ENCODE measurements around the gene ATL3. TPM values are rescaled to one million over a fixed set of nuclear protein-coding genes. Genes with fewer than 3 reads are reported as not detected.
"Not testable (repeated sequence)": the region's sequence is repeated elsewhere in the genome, so short reads cannot be mapped to it uniquely, and the experiment has no call there.

Gene ATL3
- polyA plus RNA-seq, 1 donor: 20.9 TPM

DNA sequence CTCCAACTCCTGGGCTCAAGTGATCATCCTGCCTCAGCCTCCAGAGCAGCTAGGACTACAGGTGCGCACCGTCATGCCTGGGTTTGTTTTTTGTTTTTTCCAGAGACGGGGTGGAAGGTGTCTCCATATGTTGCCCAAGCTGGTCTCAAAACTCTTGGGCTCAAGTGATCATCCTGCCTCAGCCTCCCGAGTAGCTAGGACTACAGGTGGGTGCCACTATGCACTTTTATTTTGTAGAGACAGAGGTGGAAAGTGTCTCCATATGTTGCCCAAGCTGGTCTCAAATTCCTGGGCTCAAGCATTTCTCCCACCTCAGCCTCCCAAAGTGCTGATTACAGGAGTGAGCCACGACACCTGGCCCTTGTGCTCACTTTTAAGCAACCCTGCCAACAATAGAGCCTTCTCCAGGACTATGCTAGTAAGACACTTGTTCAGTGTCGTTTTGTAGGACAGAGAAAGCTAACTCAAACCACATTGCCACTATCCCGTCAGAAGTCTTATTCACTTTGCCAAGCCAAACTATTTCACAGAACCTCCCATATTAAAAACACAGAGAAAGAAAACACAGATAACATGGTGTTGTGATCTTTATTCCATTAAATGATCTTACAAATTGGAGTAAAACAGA, 47.5 kb downstream of the ATL3 start:
- DNase-seq: no peak

GRCh38 chr11:63622323-63622722, 48.9 kb downstream of the ATL3 start:
- DNase-seq: peak; percentile 44

GRCh38 chr11:63621071-63621470, 50.1 kb downstream of the ATL3 start:
- DNase-seq: no peak

- no peak for DNase-seq
Measured at GRCh38 chr11:63619967-63620366, 51.2 kb downstream of the ATL3 start.

GRCh38 chr11:63617686-63618085, 53.5 kb downstream of the ATL3 start:
- not testable (repeated sequence) for DNase-seq

DNA sequence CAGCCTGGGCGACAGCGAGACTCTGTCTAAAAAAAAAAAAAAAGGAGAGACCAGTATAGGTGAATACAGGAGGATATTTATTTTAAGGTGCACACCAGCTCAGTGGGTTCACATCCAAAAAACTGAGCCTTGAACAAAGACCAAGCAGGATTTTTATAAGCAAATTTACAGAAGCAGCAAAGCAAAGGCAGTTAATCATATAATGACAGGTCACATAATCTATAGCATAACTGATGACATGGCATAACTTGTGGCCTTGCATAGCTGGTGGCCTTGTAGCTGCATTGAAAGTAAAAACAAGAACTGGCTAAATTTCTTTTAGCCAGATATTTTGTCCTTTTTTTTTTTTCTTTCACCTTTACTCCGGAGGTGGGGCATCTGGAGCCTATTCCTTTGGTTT, 54.2 kb downstream of the ATL3 start:
- DNase-seq: no peak

- DNase-seq: peak; percentile 25
Measured at GRCh38 chr11:63614136-63614671, 57.0 kb downstream of the ATL3 start, which contains the start of gene PLAAT3. Gene PLAAT3 (minus strand): TSS chr11:63614433. CDS start chr11:63614014, 419 bp downstream.

DNA sequence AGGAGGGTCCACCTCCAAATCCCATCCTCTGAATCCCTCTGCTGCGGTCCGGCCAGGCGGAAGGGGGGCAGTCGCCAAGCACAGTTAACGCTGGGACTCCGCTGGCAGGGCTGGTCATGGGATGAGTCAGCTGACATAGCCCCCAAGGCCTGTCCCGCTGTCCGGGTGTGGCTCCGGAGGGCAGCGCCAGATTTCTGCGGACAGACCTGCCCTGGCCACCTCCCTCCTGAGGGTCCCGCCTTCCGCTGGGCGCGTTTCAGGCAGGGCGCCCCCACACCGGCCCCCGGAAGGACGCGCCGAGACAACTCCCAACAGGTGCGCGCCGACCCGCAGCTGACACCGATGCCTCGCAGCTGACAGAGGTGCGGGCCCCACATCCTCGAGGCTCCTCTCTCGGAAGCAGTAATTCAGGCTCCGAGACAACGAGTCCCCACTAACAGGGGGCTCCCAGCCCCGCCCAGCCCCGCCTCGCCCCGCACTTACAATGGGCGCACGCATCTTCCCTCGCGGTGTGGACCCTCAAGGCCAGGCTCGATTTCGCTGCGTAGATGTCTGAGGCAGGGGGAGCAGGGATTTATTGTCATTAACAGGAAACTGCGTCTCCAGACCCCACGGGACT, 57.5 kb downstream of the ATL3 start:
- peak; percentile 36 for DNase-seq

- no peak for DNase-seq
Measured at GRCh38 chr11:63612181-63612580, 59.0 kb downstream of the ATL3 start.

GRCh38 chr11:63611395-63611747, 59.8 kb downstream of the ATL3 start:
- no peak for DNase-seq

DNA sequence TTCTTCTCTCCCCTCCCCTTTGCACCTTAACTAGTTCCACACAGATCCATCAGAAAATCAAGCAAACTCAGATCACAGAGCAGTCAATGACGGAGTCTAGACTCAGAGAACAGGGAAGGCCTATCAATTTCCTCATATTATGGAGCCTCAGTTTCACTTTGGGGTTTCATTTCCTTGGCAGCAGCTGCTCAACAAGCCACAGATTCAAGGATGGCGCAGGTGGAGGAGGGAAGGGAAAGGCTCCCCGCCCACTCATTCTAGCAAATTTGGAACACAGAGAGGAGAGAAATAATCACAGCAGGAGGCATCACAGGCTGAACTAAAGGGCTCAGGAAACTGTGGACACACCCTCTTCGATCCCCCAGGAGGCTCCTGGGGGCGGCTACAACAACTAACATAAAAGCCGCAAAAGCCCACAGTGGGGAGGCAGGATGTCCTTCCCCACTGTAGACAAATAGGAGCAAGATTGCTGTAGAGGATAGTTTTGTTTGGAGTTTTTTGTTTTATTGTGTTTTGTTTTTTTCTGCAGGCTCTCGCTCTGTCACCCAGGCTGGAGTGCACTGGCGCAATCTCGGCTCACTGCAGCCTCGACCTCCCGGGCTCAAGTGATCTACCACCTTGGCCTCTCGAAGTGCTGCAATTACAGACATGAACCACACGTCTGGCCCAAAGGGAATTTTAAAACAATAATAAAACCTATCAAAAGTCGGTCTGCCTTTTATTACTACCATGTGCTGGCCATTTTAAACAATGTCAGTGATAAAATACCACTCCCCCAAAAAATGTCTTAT, 60.4 kb downstream of the ATL3 start:
- no peak for DNase-seq

DNA sequence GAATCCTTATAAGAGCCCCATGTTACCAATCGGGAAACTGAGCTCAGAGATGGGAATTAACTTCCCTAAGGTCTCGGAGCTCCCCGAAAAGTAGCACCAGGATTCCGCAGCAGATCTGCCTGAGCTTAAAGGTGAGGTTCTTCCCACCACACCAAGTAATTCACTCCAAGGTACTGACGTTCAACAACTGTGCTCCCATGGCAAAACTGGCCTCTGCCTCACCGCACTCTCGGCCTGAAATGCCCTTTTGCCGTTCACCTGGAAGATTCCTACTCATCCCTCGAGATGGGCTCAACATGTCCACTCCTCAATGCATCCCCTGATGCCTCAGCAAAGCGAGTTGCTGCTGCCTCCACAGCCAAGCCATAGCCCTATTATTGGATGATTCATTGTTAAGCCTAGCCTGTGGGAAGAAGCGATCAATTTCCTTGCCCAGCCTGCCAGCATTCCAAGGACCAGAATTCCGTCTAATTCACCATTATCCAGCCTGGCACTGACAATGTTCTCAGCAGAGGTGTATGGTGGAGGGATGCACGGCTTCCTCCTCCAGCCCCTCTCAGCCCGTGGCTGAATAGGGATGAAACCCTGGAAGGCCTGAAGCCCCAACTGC, 61.1 kb downstream of the ATL3 start:
- DNase-seq: no peak

DNA sequence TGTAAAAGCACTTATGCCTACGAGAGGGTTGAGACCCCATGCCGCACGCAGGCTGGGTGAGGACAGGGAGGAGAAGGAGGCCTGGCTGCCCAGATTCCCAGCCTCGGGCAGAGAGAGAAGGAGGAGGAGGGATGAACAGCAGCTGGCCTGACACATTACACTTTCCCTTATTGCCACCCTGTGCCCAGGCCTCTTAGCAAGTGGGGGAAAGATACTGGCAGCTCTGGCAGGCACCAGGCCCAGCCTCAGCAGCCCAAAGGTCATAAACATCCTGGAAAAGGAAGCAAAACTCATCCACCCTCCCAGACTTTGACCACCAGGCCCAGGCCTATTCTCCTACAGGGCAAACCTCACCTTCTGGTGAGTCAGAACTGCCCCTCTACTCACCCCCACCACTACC, 61.6 kb downstream of the ATL3 start:
- no peak for DNase-seq

DNA sequence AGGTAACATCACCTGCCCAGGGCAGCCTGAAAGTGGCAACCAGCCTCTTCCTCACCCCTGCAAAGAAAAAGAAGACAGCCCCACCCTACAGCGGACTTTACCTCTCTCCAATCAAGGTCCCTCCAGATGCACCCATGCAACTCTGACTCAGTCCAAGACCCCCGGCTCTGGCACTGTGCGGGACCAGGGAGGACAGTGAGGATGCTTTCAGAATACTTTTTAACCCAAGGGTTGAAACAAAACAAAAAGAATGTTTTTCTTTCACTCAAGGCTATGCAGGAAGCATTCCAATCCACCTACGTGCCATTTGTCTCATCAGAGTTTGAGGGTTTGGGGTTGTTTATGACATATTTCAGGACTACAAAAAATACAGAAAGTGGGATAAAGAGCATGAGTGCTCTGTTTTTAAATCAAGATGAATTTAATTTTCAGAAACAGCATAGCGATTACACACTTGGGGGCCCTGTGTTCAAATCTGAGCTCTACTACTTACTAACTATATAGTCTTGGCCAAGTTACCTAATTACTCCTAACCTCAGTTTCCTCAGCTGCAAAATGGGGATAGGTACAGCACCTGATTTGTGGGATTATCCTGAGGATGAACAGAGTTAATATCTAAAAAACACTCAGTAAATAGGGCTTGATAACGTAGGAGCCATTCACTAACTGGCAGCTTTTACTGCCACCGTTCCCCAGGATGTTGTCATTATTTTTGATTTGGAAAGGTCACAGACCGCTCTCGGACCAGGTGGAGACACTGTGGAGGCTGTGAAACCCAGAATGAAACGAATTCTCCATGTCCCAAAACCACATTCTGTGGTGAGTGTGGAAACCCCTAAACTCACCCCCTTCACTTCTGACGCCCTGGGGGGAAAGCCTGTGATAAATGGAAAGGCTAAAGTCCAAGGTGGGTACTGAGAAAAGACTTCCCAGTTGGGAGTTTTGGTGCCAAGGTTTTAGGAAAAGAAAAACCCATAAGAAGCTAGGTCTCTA, 62.5 kb downstream of the ATL3 start:
- no peak for DNase-seq

GRCh38 chr11:63603180-63603518, 68.0 kb downstream of the ATL3 start:
- no peak for DNase-seq

GRCh38 chr11:63602290-63603179, 68.6 kb downstream of the ATL3 start:
- DNase-seq: not testable (repeated sequence)

GRCh38 chr11:63599211-63600122, 71.7 kb downstream of the ATL3 start:
- DNase-seq: no peak

GRCh38 chr11:63598556-63598955, 72.6 kb downstream of the ATL3 start:
- no peak for DNase-seq

- no peak for DNase-seq
Measured at GRCh38 chr11:63595296-63595695, 75.9 kb downstream of the ATL3 start.
